HepG2 (cell line): ENCODE measurements around the gene KATNA1. TPM values are rescaled to one million over a fixed set of nuclear protein-coding genes. Genes with fewer than 3 reads are reported as not detected.
A peak's percentile ranks its signal among the peaks of the same experiment; 100 is the strongest.

Experiments used
- ARHGAP35 ChIP-seq: sonication (generic); formaldehyde crosslinking; IDR thresholded peaks from 2 replicates; pipeline ENCODE4 v1.9.0; 2022; ENCODE audit warnings: mild to moderate bottlenecking, inconsistent platforms, moderate library complexity, missing genetic modification reagents, borderline replicate concordance
- HES4 ChIP-seq: sonication (generic); formaldehyde crosslinking; IDR thresholded peaks from 2 replicates; pipeline ENCODE4 v1.9.0; 2021; ENCODE audit warnings: mild to moderate bottlenecking, missing genetic modification reagents, borderline replicate concordance
- MYNN ChIP-seq: sonication (generic); formaldehyde crosslinking; IDR thresholded peaks from 2 replicates; pipeline ENCODE4 v1.4.0; 2020; ENCODE audit warnings: mild to moderate bottlenecking, low read depth, missing genetic modification reagents
- POLR2A ChIP-seq, 2 experiments: IDR thresholded peaks; 2 replicates each; pipeline ENCODE4 v1.6.1; 2011; ENCODE audit warnings: low read depth in 2 of 2, low read length in 2 of 2, mild to moderate bottlenecking in 1 of 2, moderate library complexity in 1 of 2; ENCODE audit not compliant: insufficient read depth in 1 of 2
- RBM22 ChIP-seq: fragments of 200-400 bp; formaldehyde crosslinking; optimal IDR thresholded peaks from 2 replicates; pipeline ENCODE3; 2017; ENCODE audit warnings: mild to moderate bottlenecking, low read length, moderate library complexity
- ZNF572 ChIP-seq: sonication (generic); formaldehyde crosslinking; IDR thresholded peaks from 2 replicates; pipeline ENCODE4 v1.5.1; 2020; ENCODE audit warnings: mild to moderate bottlenecking, missing genetic modification reagents
- ZNF577 ChIP-seq: sonication (generic); formaldehyde crosslinking; IDR thresholded peaks from 2 replicates; pipeline ENCODE4 v1.4.0; 2020; ENCODE audit warnings: mild to moderate bottlenecking, low read depth, missing genetic modification reagents, borderline replicate concordance
- ZNF879 ChIP-seq: sonication (generic); formaldehyde crosslinking; IDR thresholded peaks from 2 replicates; pipeline ENCODE4 v1.8.1; 2023; ENCODE audit warnings: missing genetic modification reagents
- polyA plus RNA-seq, 8 experiments: library from polyadenylated mRNA; depleted of rRNA in 3 of 8; stranded (reverse) in 7 of 8; unstranded in 1 of 8; fragments of >200 nt; fragmentation: Illumina TruSeq in 4 of 8; extraction: Trizol in 4 of 8; gene quantifications; 2 replicates each; pipeline versions ENCODE4 v1.2.1 to v1.2.3, GENCODE V29; 2011 to 2016; ENCODE audit warnings: low read depth in 4 of 8, missing spikeins in 1 of 8, mixed read lengths in 1 of 8; ENCODE audit not compliant: insufficient read depth in 1 of 8
- total RNA-seq, 5 experiments: library from RNA; depleted of rRNA; stranded (reverse); fragments of >200 nt; fragmentation: Illumina TruSeq; extraction: Trizol; gene quantifications; 2 replicates each; pipeline ENCODE4 v1.2.3, GENCODE V29; 2016; ENCODE audit warnings: low read depth in 1 of 5
- TF ChIP-seq, protein P1 (sequence below): sonication (generic); formaldehyde crosslinking; IDR thresholded peaks from 2 replicates; pipeline ENCODE4 v1.4.0; 2020; ENCODE audit warnings: mild to moderate bottlenecking, missing genetic modification reagents
- TF ChIP-seq, protein P2 (sequence below): sonication (generic); formaldehyde crosslinking; IDR thresholded peaks from 2 replicates; pipeline ENCODE4 v1.4.0; 2020; ENCODE audit warnings: low read depth, mild to moderate bottlenecking, missing genetic modification reagents
- TF ChIP-seq, protein P3 (sequence below): sonication (generic); formaldehyde crosslinking; IDR thresholded peaks from 2 replicates; pipeline ENCODE4 v1.9.0; 2021; ENCODE audit warnings: mild to moderate bottlenecking, missing genetic modification reagents
- TF ChIP-seq, protein P4 (sequence below): sonication (generic); formaldehyde crosslinking; IDR thresholded peaks from 2 replicates; pipeline ENCODE4 v1.4.0; 2020; ENCODE audit warnings: mild to moderate bottlenecking, missing genetic modification reagents
- TF ChIP-seq, protein P5 (sequence below), 2 experiments: sonication (generic) in 1 of 2; formaldehyde crosslinking in 1 of 2; IDR thresholded peaks; 2 replicates each; pipeline versions ENCODE4 v1.4.0 to v1.6.1; 2018 to 2020; ENCODE audit warnings: missing genetic modification reagents in 2 of 2, borderline replicate concordance in 1 of 2, low read depth in 1 of 2, mild to moderate bottlenecking in 1 of 2, missing biosample characterization in 1 of 2
- TF ChIP-seq, protein P6 (sequence below): sonication (generic); formaldehyde crosslinking; IDR thresholded peaks from 2 replicates; pipeline ENCODE4 v1.4.0; 2020; ENCODE audit warnings: missing genetic modification reagents

Gene KATNA1
- total and polyA plus RNA-seq, 2 of the 13 experiments (the other 11 are each of a cell fraction or from before 2014, with no cell fraction given), result 14.8 to 25.3 TPM

DNA sequence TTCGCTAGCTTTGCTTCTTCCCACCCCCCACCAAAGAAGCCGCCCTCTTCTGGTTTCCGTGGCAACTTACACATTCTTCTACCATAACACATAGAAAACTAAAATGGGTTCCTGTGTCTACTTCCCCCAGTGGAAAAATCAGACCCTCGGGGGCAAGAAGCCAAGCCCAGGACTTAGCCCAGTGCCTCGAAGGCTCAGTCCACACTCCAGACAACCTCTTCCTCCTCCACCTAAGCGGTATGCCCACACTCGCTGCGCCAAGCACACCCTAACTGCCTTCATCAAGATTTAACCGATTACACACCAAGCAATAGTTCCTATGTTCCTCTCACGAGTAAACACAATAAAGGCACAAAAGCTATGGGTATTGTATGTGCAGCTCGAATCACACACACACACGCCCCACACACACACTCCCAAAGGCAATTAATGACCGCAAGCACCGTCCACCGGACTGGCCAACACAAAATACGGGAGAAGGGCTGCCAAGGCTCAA, 103.2 kb downstream of the KATNA1 start (continued):
- TF ChIP-seq ZNF577 (CRISPR knock-in tag), result peak; percentile 74; the same call in 1 of the 2 replicates
- TF ChIP-seq, protein P1, sequence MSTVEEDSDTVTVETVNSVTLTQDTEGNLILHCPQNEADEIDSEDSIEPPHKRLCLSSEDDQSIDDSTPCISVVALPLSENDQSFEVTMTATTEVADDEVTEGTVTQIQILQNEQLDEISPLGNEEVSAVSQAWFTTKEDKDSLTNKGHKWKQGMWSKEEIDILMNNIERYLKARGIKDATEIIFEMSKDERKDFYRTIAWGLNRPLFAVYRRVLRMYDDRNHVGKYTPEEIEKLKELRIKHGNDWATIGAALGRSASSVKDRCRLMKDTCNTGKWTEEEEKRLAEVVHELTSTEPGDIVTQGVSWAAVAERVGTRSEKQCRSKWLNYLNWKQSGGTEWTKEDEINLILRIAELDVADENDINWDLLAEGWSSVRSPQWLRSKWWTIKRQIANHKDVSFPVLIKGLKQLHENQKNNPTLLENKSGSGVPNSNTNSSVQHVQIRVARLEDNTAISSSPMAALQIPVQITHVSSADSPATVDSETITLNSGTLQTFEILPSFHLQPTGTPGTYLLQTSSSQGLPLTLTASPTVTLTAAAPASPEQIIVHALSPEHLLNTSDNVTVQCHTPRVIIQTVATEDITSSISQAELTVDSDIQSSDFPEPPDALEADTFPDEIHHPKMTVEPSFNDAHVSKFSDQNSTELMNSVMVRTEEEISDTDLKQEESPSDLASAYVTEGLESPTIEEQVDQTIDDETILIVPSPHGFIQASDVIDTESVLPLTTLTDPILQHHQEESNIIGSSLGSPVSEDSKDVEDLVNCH (CRISPR knock-in tag), result 0 out of 2 replicates have a peak, but pooled peaks have one; percentile 44
- TF ChIP-seq, protein P2, sequence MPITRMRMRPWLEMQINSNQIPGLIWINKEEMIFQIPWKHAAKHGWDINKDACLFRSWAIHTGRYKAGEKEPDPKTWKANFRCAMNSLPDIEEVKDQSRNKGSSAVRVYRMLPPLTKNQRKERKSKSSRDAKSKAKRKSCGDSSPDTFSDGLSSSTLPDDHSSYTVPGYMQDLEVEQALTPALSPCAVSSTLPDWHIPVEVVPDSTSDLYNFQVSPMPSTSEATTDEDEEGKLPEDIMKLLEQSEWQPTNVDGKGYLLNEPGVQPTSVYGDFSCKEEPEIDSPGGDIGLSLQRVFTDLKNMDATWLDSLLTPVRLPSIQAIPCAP (CRISPR knock-in tag), result 0 out of 2 replicates have a peak, but pooled peaks have one; percentile 7
- 0 out of 2 replicates have a peak, but pooled peaks have one; percentile 23 for TF ChIP-seq ZNF572 (CRISPR knock-in tag)
- peak; percentile 21; the same call in 1 of the 2 replicates for TF ChIP-seq ZNF879
- no peak for TF ChIP-seq ARHGAP35
- TF ChIP-seq, protein P3, sequence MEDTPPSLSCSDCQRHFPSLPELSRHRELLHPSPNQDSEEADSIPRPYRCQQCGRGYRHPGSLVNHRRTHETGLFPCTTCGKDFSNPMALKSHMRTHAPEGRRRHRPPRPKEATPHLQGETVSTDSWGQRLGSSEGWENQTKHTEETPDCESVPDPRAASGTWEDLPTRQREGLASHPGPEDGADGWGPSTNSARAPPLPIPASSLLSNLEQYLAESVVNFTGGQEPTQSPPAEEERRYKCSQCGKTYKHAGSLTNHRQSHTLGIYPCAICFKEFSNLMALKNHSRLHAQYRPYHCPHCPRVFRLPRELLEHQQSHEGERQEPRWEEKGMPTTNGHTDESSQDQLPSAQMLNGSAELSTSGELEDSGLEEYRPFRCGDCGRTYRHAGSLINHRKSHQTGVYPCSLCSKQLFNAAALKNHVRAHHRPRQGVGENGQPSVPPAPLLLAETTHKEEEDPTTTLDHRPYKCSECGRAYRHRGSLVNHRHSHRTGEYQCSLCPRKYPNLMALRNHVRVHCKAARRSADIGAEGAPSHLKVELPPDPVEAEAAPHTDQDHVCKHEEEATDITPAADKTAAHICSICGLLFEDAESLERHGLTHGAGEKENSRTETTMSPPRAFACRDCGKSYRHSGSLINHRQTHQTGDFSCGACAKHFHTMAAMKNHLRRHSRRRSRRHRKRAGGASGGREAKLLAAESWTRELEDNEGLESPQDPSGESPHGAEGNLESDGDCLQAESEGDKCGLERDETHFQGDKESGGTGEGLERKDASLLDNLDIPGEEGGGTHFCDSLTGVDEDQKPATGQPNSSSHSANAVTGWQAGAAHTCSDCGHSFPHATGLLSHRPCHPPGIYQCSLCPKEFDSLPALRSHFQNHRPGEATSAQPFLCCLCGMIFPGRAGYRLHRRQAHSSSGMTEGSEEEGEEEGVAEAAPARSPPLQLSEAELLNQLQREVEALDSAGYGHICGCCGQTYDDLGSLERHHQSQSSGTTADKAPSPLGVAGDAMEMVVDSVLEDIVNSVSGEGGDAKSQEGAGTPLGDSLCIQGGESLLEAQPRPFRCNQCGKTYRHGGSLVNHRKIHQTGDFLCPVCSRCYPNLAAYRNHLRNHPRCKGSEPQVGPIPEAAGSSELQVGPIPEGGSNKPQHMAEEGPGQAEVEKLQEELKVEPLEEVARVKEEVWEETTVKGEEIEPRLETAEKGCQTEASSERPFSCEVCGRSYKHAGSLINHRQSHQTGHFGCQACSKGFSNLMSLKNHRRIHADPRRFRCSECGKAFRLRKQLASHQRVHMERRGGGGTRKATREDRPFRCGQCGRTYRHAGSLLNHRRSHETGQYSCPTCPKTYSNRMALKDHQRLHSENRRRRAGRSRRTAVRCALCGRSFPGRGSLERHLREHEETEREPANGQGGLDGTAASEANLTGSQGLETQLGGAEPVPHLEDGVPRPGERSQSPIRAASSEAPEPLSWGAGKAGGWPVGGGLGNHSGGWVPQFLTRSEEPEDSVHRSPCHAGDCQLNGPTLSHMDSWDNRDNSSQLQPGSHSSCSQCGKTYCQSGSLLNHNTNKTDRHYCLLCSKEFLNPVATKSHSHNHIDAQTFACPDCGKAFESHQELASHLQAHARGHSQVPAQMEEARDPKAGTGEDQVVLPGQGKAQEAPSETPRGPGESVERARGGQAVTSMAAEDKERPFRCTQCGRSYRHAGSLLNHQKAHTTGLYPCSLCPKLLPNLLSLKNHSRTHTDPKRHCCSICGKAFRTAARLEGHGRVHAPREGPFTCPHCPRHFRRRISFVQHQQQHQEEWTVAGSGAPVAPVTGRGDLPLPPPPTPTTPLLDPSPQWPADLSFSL (CRISPR knock-in tag), result 0 out of 2 replicates have a peak, but pooled peaks have one; percentile 17
- TF ChIP-seq, protein P4, sequence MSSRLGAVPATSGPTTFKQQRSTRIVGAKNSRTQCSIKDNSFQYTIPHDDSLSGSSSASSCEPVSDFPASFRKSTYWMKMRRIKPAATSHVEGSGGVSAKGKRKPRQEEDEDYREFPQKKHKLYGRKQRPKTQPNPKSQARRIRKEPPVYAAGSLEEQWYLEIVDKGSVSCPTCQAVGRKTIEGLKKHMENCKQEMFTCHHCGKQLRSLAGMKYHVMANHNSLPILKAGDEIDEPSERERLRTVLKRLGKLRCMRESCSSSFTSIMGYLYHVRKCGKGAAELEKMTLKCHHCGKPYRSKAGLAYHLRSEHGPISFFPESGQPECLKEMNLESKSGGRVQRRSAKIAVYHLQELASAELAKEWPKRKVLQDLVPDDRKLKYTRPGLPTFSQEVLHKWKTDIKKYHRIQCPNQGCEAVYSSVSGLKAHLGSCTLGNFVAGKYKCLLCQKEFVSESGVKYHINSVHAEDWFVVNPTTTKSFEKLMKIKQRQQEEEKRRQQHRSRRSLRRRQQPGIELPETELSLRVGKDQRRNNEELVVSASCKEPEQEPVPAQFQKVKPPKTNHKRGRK (CRISPR knock-in tag), result no peak; the same call in 1 of the 2 replicates
- TF ChIP-seq, protein P5, sequence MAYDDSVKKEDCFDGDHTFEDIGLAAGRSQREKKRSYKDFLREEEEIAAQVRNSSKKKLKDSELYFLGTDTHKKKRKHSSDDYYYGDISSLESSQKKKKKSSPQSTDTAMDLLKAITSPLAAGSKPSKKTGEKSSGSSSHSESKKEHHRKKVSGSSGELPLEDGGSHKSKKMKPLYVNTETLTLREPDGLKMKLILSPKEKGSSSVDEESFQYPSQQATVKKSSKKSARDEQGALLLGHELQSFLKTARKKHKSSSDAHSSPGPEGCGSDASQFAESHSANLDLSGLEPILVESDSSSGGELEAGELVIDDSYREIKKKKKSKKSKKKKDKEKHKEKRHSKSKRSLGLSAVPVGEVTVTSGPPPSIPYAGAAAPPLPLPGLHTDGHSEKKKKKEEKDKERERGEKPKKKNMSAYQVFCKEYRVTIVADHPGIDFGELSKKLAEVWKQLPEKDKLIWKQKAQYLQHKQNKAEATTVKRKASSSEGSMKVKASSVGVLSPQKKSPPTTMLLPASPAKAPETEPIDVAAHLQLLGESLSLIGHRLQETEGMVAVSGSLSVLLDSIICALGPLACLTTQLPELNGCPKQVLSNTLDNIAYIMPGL (CRISPR knock-in tag; IDR thresholded peaks at IDR 0.05; ENCODE audit: borderline replicate concordance in 1 of 2, low read depth in 1 of 2), result peak in 1 of 2 experiments; percentile 21; a peak in 1 of 4 replicates
- TF ChIP-seq, protein P6, sequence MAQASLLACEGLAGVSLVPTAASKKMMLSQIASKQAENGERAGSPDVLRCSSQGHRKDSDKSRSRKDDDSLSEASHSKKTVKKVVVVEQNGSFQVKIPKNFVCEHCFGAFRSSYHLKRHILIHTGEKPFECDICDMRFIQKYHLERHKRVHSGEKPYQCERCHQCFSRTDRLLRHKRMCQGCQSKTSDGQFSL, result peak; percentile 81; the same call in 1 of the 2 replicates
- TF ChIP-seq MYNN (CRISPR knock-in tag), result no peak
- TF ChIP-seq POLR2A (IDR thresholded peaks at IDR 0.05; ENCODE audit: insufficient read depth in 1 of 2, low read depth in 2 of 2, low read length in 2 of 2), result peak in 1 of 2 experiments; percentile 38; a peak in 1 of 4 replicates
- TF ChIP-seq HES4, result no peak
- TF ChIP-seq RBM22, result peak; percentile 16
